K562 (cell line): ENCODE data around the gene MAPT. TPM values are rescaled to one million over a fixed set of nuclear protein-coding genes. Genes with fewer than 3 reads are reported as not detected.
A peak's percentile ranks its signal among the peaks of the same experiment; 100 is the strongest.

ENCODE experiments used
- ARNT ChIP-seq, 2 experiments: fragments of 450-650 bp; IDR thresholded peaks; 2 replicates each; pipeline ENCODE4 v1.6.1; 2016; ENCODE audit warnings: mild to moderate bottlenecking in 1 of 2
- ATF3 ChIP-seq, 2 experiments: fragments of 450-650 bp in 1 of 2; sonication (generic) in 1 of 2; formaldehyde crosslinking in 1 of 2; IDR thresholded peaks in 1 of 2; conservative IDR thresholded peaks in 1 of 2; 2 replicates each; pipeline versions ENCODE4 v1.6.1 to v1.8.1; 2016 to 2023; ENCODE audit warnings: mild to moderate bottlenecking in 2 of 2, moderate library complexity in 2 of 2, inconsistent platforms in 1 of 2, missing genetic modification reagents in 1 of 2
- CBFA2T3 ChIP-seq: fragments of 450-650 bp; IDR thresholded peaks from 2 replicates; pipeline ENCODE4 v1.6.1; 2017
- CHD4 ChIP-seq: fragments of 200-600 bp; sonication (generic); IDR thresholded peaks from 3 replicates; pipeline ENCODE4 v1.6.1; 2012; ENCODE audit warnings: low read depth, mild to moderate bottlenecking, mixed read lengths, low read length, inconsistent platforms; ENCODE audit not compliant: insufficient read depth, insufficient replicate concordance, poor library complexity, severe bottlenecking
- CHD7 ChIP-seq: fragments of 200-600 bp; sonication (generic); IDR thresholded peaks from one replicate; pipeline ENCODE4 v1.6.1; 2012; ENCODE audit warnings: mild to moderate bottlenecking, low read depth, low read length, inconsistent platforms
- ETS2 ChIP-seq: IDR thresholded peaks from 2 replicates; pipeline ENCODE4 v1.6.1; 2016; ENCODE audit warnings: borderline replicate concordance, missing genetic modification characterization, mild to moderate bottlenecking, moderate library complexity, missing compliant biosample characterization; ENCODE audit not compliant: poor library complexity, severe bottlenecking
- ETV6 ChIP-seq, 3 experiments: fragments of 150-350 bp in 1 of 3; sonication (generic) in 1 of 3; formaldehyde crosslinking in 1 of 3; IDR thresholded peaks; 2 replicates each; pipeline versions ENCODE4 v1.6.1 to v1.8.0; 2014 to 2022; ENCODE audit warnings: borderline replicate concordance in 2 of 3, low read depth in 2 of 3, antibody characterized with exemption in 1 of 3, low read length in 1 of 3, mild to moderate bottlenecking in 1 of 3, missing genetic modification reagents in 1 of 3
- NCOA4 ChIP-seq: fragments of 450-650 bp; IDR thresholded peaks from 2 replicates; pipeline ENCODE4 v1.6.1; 2018; ENCODE audit warnings: mild to moderate bottlenecking; ENCODE audit not compliant: partially characterized antibody
- NFE2 ChIP-seq: IDR thresholded peaks from 2 replicates; pipeline ENCODE4 v1.6.1; 2014; ENCODE audit warnings: antibody characterized with exemption, low read depth
- PHB ChIP-seq: fragments of 250-450 bp; sonication (Bioruptor Pico); IDR thresholded peaks from 2 replicates; pipeline ENCODE4 v1.5.0; 2021
- SMAD2 ChIP-seq: fragments of 150-350 bp; IDR thresholded peaks from 2 replicates; pipeline ENCODE4 v1.6.1; 2014; ENCODE audit warnings: low read depth, mild to moderate bottlenecking, low read length
- ZNF644 ChIP-seq: fragments of 200-800 bp; sonication (Bioruptor generic); IDR thresholded peaks from 2 replicates; pipeline ENCODE4 v1.6.1; 2016; ENCODE audit warnings: low read depth, missing genetic modification characterization, missing compliant biosample characterization
- ZNF778 ChIP-seq: fragments of 450-650 bp; formaldehyde crosslinking; IDR thresholded peaks from 2 replicates; pipeline ENCODE4 v1.4.0; 2020; ENCODE audit warnings: mild to moderate bottlenecking, moderate library complexity
- polyA plus RNA-seq, 8 experiments: library from polyadenylated mRNA; depleted of rRNA in 4 of 8; stranded (reverse) in 5 of 8; unstranded in 3 of 8; fragments of >200 nt; fragmentation: Nextera tagmentation in 2 of 8; fragmentation: Illumina TruSeq in 1 of 8; extraction: Ambion mirVana in 2 of 8; extraction: Trizol in 1 of 8; gene quantifications; 2 replicates each; pipeline versions ENCODE4 v1.2.1 to v1.2.3, GENCODE V29; 2011 to 2014; ENCODE audit warnings: inconsistent platforms in 1 of 8, missing spikeins in 1 of 8
- total RNA-seq, 7 experiments: library from RNA; depleted of rRNA in 6 of 7; stranded (reverse); fragments of >200 nt in 6 of 7; fragmentation: Illumina TruSeq in 2 of 7; extraction: Trizol in 2 of 7; gene quantifications; 2 replicates each; pipeline versions ENCODE4 v1.2.1 to v1.2.3, GENCODE V29; 2011 to 2021; ENCODE audit warnings: low replicate concordance in 1 of 7

Gene MAPT
- total and polyA plus RNA-seq, 9 of the 15 experiments (the other 6 are each of a cell fraction or from before 2014, with no cell fraction given), result 0.04 to 1.1 (median 0.36) TPM

- TF ChIP-seq CHD7 (no peak), CBFA2T3 (peak; percentile 21; the same call in 1 of the 2 replicates), CHD4 (no peak), ETV6 (IDR thresholded peaks at IDR 0.05; ENCODE audit: borderline replicate concordance in 1 of 2, low read depth in 2 of 2, low read length in 1 of 2) (0 out of 4 replicates have a peak, but pooled peaks of 1 of the 2 experiments have one; percentile 31), ETV6 (CRISPR knock-in tag; IDR thresholded peaks at IDR 0.05; ENCODE audit: borderline replicate concordance) (no peak), SMAD2 (no peak), ETS2 (tag) (no peak), ZNF778 (no peak), PHB (CRISPR knock-in tag) (no peak), ATF3 (IDR thresholded peaks at IDR 0.05) (peak; percentile 20; the same call in 1 of the 2 replicates), ATF3 (CRISPR knock-in tag; conservative IDR thresholded peaks at IDR 0.05) (no peak), ZNF644 (tag) (no peak), ARNT (IDR thresholded peaks at IDR 0.05) (no peak), NCOA4 (no peak), NFE2 (peak; percentile 67)
These were observed 40.1 kb upstream of the MAPT start (continued) for GRCh38 chr17:45854209-45854608.
